Measurements from ENCODE around the gene FBXL3. TPM values are rescaled to one million over a fixed set of nuclear protein-coding genes. Genes with fewer than 3 reads are reported as not detected.

The FBXL3 gene
- total RNA-seq, 1 experiment from 2014 or later = 8.8 TPM

DNA sequence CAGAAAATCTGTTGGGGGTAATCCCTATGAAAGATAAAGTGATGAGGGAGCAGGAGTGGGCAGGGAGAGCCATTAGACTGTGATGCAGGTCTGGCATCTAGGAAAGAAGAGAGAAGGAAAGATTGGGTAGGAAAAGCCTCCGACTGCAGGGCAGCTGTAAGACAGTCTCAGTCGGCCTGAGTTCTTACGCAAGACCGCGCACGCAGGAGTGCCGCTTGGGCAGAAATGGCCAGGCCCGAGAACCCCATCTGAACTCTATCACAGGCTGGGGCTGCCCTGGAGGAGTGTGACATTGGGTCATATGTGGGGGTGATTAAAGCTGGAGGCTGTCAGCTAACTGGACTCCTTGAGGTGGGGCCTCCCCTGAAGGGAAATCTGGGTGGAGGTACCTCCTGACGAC is 13.9 kb upstream of the FBXL3 start:
- Mint-ChIP-seq H3K4me1 (ENCODE audit: low read depth, unreplicated experiment) (no peaks in the 10 kb centered on the region), H3K27me3 (ENCODE audit: unreplicated experiment) (no peaks in the 10 kb centered on the region)
- CTCF ChIA-PET = no interaction called here

GRCh38 chr13:77040076-77040475 is 13.1 kb upstream of the FBXL3 start:
- intact Hi-C loops (cut with micrococcal nuclease; ENCODE audit: unreplicated experiment) = no loop called here
- no peaks in the 10 kb centered on the region for H3K36me3 Mint-ChIP-seq (ENCODE audit: insufficient read depth, unreplicated experiment)
- CTCF ChIA-PET = no interaction called here

More for the DNA sequence above, 13.9 kb upstream of the FBXL3 start:
- Mint-ChIP-seq H3K4me3 (ENCODE audit: low read depth, unreplicated experiment) (no peak overlapping the region), H3K36me3 (ENCODE audit: insufficient read depth, unreplicated experiment) (no peaks in the 10 kb centered on the region), H3K9me3 (ENCODE audit: low read depth, unreplicated experiment) (no peaks in the 10 kb centered on the region), H3K27ac (ENCODE audit: unreplicated experiment) (no peak overlapping the region)
- no TSS peak for BruUV-seq (replicated peaks)
- TF ChIP-seq, protein P1, sequence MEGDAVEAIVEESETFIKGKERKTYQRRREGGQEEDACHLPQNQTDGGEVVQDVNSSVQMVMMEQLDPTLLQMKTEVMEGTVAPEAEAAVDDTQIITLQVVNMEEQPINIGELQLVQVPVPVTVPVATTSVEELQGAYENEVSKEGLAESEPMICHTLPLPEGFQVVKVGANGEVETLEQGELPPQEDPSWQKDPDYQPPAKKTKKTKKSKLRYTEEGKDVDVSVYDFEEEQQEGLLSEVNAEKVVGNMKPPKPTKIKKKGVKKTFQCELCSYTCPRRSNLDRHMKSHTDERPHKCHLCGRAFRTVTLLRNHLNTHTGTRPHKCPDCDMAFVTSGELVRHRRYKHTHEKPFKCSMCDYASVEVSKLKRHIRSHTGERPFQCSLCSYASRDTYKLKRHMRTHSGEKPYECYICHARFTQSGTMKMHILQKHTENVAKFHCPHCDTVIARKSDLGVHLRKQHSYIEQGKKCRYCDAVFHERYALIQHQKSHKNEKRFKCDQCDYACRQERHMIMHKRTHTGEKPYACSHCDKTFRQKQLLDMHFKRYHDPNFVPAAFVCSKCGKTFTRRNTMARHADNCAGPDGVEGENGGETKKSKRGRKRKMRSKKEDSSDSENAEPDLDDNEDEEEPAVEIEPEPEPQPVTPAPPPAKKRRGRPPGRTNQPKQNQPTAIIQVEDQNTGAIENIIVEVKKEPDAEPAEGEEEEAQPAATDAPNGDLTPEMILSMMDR (IDR thresholded peaks at IDR 0.05; ENCODE audit: unreplicated experiment) = no peak
- intact Hi-C loops (cut with micrococcal nuclease; ENCODE audit: unreplicated experiment) = no loop called here
- DNase-seq = no peak

DNA sequence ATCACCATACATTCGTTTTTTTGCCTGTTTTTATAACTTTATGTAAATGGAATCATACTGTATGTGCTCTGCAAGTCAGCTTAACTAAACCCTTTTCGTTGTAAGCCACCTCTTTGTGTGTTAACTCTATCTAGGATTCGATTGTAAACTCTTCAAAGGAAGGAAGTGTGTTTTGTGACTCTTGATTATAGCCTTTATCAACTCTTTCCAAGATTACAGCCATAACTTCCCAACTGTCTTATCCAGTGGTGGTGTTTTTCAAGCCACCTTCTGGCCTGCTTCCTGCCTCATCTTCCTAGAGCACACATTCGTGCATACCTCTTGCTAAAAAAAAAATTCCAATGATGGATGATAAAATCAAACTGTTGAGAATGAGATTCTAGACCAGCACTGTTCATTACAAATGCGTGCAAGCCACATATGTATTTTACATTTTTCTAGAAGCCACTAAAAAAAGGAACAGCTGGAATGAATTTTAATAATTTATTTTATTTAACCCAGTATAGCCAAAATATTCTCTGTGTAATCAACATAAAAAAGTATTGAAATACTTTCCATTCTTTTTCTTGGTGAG is 12.0 kb upstream of the FBXL3 start:
- TF ChIP-seq, protein P1 (IDR thresholded peaks at IDR 0.05; ENCODE audit: unreplicated experiment) = no peak
- Mint-ChIP-seq H3K9me3 (ENCODE audit: low read depth, unreplicated experiment) (no peaks in the 10 kb centered on the region), H3K4me1 (ENCODE audit: low read depth, unreplicated experiment) (no peaks in the 10 kb centered on the region), H3K36me3 (ENCODE audit: insufficient read depth, unreplicated experiment) (no peaks in the 10 kb centered on the region), H3K27ac (ENCODE audit: unreplicated experiment) (no peak overlapping the region), H3K4me3 (ENCODE audit: low read depth, unreplicated experiment) (no peak overlapping the region), H3K27me3 (ENCODE audit: unreplicated experiment) (no peaks in the 10 kb centered on the region)
- no TSS peak for BruUV-seq (replicated peaks)
- intact Hi-C loops (cut with micrococcal nuclease; ENCODE audit: unreplicated experiment) = no loop called here
- no peak for DNase-seq
- CTCF ChIA-PET = no interaction called here

More at GRCh38 chr13:77040076-77040475, 13.1 kb upstream of the FBXL3 start:
- H3K27me3 Mint-ChIP-seq (ENCODE audit: unreplicated experiment) = no peaks in the 10 kb centered on the region
- no peaks in the 10 kb centered on the region for H3K4me1 Mint-ChIP-seq (ENCODE audit: low read depth, unreplicated experiment)
- no peak overlapping the region for H3K27ac Mint-ChIP-seq (ENCODE audit: unreplicated experiment)
- no TSS peak for BruUV-seq (replicated peaks)
- DNase-seq = no peak
- TF ChIP-seq, protein P1 (IDR thresholded peaks at IDR 0.05; ENCODE audit: unreplicated experiment) = no peak
- H3K4me3 Mint-ChIP-seq (ENCODE audit: low read depth, unreplicated experiment) = no peak overlapping the region
- no peaks in the 10 kb centered on the region for H3K9me3 Mint-ChIP-seq (ENCODE audit: low read depth, unreplicated experiment)

DNA sequence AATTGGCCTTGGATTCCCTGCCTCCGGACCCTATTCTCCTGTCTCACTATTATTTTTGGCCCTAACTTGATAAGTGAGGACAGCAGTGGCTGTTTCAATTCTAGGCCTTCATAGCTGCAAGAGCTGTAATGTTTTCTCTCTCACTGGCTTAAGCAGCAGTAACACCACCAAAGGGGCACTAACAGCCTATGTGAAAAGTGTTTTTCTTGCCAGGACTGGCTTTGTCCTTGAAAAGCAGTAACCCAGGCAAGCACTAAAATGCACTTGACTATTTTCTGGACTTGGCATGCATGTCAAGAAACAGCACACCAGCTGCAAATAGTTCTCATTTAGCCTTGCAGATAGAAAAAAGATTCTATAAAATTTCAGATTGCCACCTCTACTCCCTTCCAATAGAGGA is 9.3 kb upstream of the FBXL3 start:
- TF ChIP-seq, protein P1 (IDR thresholded peaks at IDR 0.05; ENCODE audit: unreplicated experiment) = no peak
- H3K27me3 Mint-ChIP-seq (ENCODE audit: unreplicated experiment) = no peaks in the 10 kb centered on the region
- H3K36me3 Mint-ChIP-seq (ENCODE audit: insufficient read depth, unreplicated experiment) = no peaks in the 10 kb centered on the region
- BruUV-seq (replicated peaks) = no TSS peak
- CTCF ChIA-PET = no interaction called here
- no peaks in the 10 kb centered on the region for H3K4me1 Mint-ChIP-seq (ENCODE audit: low read depth, unreplicated experiment)
- no peak for DNase-seq
- no peaks in the 10 kb centered on the region for H3K9me3 Mint-ChIP-seq (ENCODE audit: low read depth, unreplicated experiment)
- H3K4me3 Mint-ChIP-seq (ENCODE audit: low read depth, unreplicated experiment) = no peak overlapping the region
- intact Hi-C loops (cut with micrococcal nuclease; ENCODE audit: unreplicated experiment) = no loop called here
- no peak overlapping the region for H3K27ac Mint-ChIP-seq (ENCODE audit: unreplicated experiment)

Data from Calu3 (cell line).